HG02571 (cell line): ENCODE measurements around the gene NFATC2.

Experiments
- ATAC-seq: cut with Tn5 transposase; IDR thresholded peaks from one replicate; pipeline ENCODE4 v1.9.1; 2021; ENCODE audit warnings: mild to moderate bottlenecking, moderate library complexity; ENCODE audit not compliant: unreplicated experiment

Gene NFATC2

DNA sequence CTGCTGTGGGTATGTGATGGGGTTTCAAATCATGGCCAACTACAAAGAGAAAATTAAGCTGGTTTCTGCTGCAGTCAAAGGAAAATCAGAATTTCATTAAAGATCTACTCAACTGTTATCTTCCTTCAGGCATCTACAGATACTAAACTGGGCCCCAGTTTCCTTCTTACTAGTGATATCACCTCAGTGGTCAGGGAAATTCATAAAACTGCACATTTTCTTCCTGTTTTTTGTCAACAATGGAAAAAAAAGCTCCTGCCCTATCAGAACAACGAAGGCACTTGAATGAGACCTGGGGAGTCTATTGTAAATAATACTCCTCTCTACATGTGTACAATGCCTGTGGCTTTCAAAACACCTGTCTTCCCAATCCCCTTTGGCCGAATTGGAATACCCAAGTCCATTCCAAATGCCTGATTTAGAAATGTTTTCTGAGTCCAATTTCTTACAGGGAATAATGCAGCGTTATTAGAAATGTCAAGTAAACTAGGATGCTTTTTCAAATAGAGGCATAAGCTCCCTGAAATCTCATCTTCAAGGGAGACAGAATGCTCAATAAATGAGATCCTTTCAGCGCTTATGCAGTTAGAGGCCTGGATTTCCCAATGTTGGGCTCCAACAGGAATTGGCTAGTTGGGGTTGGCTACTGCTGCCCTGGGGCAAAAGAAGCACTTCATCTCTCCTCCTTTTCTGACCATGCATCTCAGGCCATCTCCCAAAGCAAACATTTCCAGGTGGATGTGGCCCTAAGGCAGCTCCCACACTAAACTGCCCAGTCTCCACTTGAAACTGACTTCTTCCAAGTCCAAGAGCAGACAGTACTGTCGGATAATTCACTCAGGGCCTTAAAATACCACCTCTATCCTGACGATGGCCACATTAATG, 143.3 kb downstream of the NFATC2 start:
- no peak for ATAC-seq

DNA sequence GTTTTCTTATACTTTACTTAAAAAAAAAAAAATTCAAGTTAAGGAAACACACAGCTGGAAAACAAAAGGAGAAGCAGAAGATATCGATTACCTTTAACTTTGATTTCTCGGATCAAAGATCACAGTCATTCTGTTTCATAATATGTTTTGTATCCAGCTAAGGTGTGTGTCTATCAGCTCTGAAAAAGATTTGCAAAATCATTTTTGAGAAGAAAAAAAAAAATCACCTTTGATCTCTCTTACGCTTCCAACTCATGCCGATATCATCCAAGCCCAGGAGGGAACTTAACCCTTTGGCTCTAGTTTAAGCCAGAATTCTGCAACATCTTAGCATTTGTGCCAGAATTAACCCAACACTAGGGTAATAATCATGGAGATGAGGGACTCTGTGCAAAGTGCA, 144.0 kb downstream of the NFATC2 start:
- ATAC-seq, result no peak

DNA sequence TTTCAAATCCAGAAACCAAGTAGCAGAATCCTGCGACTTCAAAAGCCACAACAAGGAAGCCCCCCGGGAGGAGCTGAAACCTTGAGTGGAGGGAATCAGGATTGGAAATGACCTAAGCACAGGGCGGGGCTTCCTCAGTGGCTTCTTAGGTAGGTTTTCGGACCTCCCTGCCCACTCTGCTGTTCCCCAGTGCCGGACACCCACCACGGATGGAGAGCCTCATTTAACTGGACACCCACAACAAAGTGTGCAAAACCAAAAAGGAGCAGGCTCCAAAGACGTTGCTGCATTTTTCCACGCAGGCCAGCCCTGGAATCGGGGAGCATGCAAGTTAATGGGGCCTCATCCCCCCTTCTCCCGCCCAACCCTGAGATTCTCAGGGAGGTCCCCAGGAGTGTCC, 144.4 kb downstream of the NFATC2 start:
- no peak for ATAC-seq

DNA sequence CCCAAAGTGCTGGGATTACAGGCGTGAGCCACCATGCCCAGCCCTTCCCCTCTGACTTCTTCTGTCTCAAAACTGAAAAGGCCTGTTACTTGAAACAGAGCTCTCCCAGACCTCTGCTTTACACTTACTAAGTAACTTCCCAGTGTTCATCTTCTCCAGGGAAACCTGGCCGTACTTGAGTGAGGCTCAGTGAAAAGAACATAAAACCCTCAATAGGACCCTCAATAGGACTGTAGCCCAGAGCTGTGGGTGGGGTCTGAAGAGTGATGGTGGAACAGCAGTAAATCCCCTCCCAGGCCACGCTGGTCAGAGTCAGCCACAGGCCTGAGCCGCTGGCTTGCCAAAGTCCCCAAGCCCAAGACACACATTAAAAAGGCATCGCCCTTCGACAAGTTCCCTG, 145.4 kb downstream of the NFATC2 start:
- no peak for ATAC-seq

DNA sequence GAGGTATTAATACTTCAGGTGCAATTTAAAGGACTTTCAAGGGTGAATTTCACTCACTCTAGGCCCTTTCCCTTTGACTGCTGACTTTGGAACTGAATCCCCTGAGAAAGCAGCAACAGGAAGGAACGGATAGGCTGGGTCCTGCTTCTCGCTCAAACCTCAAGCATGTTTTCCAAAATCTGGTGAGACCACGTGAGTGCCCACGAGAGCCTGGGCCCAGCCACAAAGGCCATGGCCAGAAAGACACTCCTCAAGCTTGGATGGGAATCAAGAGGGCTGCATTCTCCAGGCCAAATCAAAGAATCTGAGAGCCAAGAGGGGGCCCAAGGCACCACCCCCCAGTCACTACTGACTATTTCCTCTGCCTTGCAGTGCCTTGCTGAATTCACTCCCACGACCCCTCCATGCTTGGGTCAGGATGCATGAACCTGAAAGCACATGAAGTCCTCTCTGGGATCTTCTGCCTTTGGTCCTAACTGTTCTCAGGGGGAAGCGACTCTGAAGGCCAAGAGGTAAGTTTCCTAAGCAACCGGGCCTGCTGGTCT, 146.1 kb downstream of the NFATC2 start:
- ATAC-seq, result no peak

DNA sequence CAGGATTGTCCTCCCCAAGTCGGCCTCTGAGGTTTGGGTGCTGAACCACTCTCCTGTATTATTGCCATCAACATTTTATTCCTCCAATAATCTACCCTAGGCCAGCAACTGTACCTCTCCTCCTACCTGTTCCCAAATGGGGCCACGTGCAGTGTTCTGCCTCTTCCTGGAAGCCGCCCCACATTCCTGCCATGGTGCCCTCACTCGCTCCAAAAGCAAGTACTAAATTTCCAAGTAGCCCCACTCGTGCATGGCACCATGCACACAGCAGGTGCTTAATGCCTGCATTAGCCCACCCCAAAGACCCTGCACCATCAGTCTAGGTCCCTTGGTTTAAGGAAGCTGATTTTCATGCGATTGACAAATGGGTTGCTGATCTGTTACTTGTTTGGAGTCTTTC, 147.8 kb downstream of the NFATC2 start:
- no peak for ATAC-seq

DNA sequence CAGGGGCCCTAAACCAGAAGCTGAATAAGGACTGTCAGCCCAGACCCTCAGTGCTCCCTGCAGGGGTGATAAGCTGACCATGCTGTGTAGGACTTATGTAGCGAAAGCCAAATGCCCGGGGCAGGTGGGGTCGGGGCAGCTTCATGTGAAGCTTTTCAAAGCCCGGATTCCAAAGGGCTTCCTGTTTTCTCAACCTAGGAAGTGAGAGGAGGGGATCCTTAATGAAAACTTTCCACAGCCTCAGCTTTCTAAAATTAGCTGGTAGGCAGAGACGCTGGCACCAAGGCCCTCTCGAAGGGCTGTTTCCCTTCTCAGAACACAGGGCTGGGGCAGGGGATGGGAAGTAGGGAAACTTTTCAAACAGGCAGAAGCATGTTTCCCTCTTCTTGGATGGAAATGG, 148.9 kb downstream of the NFATC2 start:
- ATAC-seq, result no peak

DNA sequence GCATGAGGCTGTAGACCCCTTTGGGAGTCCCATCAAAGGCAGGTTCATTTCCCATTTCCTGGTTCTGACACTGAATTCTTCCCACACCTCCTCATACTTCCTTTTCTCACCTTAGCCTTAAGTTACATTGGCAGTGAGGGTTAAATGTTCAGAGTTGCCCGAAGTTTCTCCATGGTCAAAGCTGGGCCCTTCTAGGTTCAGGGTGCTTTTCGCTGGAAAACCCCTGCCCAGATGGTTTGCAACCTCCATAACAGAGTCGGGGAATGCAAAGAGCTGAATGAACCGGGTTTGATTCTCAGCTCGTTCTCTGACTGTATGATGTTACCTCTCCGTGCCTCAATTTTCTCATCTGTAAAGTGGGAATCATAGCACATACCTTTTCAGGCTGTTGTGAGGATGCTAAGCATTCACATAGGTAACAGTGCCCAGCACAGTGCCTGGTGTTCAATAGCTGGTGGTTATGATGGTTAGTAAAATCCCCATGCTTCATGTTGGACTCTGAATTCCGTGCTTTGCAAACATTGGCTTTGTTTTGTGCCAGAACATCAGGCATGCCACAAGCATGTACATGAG, 149.8 kb downstream of the NFATC2 start:
- ATAC-seq, result no peak

DNA sequence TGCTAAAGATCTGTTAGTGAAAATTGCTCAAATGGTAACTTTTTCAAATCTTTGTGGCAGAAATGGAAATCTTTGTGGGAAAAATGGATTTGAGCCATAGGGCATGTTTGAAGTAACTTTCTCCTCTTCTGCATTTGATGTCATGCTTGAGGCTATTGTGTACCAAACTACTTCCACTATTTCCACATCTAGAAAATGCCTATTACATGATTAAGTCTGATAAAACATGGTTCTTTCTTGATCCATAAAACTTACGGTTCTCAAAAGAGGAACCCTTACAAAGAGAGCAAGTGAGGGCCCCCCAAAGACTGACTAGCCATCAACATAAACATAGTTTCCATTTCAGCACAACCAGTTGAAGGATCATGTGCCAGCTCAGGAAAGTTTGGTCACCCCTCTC, 150.6 kb downstream of the NFATC2 start:
- no peak for ATAC-seq

DNA sequence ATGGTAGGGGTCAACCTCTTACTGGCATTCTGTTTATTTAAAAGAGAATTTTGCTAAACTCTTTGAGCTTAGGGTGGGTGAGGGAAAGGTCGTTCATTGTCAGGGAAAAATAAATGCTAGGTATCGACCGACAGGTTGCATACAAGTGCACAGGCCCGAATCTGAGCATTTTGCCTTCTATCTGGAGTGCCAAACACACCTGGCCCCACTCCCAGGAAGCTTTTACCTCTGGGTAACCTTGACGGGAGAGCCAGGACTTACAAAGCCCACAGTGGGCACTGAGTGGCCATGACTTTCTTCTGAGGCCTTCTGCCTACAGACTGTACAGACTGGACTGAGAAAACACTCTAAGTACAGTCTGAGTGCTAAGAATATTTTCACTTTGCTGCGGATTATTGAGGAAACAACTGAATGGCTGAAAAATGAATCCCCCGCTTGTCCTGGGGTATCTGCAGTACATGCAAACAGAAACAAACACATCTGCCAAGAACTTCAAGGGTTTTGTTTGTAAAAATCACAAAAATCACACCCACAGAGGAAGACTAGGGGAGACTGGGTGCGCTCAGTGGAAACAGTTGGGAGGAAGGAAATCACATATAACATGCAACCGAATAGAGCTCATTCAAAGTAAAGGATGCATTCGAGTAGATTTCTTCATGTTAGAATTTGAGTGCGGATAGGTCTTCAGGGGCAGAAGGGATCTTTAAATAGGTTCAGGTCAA, 152.8 kb downstream of the NFATC2 start:
- no peak for ATAC-seq

DNA sequence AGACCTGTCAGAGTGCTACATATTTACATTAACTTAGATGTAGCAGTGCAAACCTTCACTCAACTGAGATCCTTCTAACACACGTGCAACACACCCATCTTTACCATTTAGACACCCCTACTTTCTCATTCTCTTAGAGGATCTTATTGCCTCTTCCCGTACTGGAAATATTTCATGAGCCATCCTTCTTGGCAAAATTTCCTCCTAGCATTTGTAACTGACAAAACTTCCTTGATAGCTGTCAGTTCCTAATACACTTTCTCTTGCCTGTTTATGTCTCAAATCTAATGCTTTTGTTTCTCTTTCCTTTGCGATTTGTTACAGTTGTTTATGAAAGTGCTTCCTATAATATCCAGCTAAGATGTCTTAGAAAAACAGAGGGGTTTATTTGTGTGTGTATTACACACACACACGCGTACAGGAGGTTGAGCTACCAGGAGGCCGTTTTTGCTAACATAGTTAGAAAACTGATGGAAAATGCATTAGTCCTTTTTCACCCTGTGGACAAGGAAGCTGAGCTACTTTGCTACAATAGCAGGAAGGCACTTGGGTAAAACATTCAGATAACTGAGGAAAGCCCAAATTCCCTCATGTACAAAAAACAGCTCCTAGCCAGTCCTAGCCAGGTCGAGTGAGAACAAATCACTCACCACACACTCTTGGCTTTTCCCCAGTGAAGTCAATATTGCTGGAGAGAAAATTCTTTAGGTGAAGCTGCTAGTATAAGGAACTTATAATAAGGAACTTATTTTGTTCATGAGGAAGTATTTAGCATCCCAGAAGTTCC, 153.6 kb downstream of the NFATC2 start:
- no peak for ATAC-seq

DNA sequence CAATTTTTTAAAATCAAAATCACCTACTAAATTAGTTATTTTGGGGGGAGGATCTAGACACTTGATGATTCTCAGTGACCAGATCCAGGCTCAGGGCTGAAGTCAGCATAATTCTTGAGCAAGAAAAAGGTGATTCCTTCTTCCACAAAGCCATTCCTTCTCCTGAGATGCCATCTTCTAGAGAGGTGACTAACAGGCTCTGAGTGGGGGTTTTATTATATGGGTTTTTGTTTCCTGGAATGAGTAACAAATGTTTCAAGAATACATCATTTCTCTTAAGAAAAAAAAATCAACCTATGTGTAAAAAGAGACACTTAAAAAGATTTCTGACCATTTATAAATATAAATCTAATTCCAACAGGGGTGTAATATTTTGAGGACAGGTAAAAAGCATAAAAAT, 154.3 kb downstream of the NFATC2 start:
- ATAC-seq, result no peak

DNA sequence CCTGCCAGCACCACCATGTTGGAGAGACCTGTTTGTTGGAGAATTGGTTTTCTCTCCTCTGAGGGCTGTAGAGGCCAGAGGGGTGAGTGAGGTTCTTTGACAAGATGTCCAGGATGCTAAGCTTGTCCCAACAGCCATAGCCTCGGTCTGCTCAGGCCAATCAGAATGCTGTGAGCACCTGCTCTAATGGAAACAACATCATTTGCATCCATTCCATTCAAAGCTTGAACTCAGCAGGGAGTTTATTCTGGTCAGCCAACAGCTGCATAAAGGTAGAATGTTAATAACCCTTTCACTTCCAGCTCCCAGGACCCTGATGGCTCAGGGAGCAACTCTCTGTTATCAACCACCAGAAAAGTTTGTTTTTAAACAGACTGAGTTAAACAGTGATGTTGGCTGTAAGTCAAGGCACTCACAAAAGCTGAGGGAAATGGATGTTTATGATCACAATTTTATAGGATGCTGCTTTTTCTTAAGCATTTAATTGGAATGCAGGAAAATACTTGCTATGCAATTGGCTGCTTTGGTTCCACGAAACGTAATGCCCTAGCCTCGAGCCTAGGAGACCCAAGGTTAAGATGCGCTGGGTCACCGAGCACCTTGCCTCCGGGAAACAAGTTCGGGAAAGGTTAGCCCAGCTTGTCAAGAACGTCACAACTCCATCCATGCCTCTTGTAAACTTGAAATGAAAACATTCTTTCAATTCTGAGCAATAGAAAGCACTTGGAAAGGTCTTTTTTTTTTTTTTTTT, 155.2 kb downstream of the NFATC2 start:
- ATAC-seq, result no peak

DNA sequence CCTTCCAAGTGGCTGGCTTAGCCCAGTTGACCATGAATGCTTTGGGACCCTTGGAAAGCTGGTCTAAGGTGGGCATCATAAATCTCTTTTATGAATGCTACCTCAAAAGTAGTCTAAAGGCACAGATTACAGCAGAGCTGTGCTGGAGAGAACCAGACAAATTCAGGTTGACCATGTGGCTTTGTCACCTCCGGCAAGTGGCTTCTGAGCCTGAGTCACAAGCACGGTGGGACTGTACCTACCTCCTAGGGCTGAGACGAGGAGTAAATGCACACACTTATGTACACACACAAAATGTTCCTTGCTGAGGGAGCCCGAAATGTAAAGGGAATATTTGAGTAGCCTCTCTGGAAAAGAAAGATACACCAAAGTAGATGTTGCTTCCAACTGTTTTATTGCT, 155.9 kb downstream of the NFATC2 start:
- no peak for ATAC-seq

DNA sequence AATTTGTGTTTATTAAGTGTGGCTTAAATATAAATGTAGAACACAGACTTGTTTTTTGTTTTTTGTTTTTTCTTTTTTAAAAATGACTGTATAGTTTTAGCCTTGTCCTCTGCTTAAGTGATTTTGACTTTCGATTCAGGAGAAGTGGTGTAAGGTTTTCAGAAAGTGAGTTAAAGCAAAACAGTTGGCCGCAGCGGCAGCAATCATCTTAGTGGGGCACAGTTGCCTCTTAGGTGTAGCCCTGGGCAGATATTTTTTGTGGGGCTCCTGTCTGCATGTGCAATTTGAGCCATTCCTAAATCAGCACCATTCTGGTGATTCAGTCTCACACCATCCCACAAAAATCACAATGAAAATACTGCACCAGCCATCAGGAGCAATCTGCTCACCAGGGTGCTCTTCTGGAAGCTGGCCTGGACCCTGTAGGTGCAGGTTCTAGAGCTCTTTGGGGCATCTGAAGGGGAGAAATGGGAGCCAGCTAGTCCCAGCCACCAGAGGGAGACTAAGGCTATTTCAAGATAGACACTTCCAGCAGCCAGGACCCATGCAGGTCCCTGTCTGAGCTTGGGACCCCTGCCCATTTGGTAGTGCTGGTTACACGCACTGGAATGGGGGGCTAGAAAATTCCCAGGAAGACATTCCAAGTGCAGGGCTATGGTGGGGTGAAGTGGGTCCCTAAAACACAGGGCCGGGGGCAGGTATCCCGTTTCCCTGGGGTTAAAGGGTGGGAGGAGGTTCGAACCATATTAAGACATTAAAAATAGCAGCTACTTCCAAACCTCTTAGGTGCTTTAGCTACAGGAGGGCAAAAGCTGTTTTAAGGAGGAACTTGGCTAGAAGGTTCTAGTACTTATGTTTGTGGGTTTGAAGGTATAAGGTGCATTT, 156.6 kb downstream of the NFATC2 start:
- no peak for ATAC-seq

DNA sequence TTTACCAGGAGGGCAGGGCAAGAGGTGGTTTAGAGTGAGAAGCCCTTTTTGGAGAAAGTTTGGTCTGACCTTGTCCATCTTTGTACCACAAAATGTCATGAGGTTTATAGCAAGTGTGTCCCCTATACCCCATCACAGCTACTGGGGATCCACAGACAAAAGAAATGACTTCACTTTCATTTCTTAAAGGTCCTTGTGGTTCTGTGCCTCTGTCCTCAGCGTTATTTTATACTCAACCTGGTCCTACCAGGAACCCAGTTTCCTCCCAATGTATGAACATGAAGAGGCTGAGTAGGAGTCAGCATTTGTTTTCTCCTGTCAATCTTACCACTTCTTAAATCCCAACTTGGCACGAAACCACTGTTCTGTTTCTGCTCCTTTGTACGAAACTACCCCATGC, 157.6 kb downstream of the NFATC2 start:
- ATAC-seq, result no peak

DNA sequence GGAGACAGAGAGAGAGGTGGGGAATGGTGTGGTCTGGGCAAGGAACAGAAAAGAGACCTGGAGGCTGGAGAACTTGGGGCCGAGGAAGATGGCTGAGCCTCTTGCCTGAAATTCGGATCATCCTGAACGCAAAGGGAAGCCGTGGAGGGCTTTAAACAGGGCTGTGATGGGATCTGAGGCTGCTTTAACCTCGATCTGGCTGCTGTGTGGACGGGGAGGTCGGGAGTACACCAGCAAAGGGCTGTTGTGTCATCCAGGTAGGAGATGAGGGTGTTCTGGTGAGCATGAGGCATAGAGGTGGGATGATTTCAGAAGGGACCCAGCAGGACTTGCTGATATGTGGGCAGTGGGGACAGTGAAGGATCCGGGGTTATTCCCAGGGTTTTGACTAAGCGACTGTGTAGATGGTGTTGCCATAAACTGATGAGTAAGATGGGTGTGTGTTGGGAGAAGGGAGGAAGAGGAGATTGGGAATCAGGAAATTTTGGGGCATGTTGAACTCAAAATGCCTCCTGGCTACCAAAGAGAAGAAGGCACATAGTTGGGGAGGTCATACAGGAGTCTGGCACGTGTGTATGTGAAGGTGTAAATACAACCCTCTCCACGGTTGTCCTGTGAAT, 158.5 kb downstream of the NFATC2 start:
- no peak for ATAC-seq

DNA sequence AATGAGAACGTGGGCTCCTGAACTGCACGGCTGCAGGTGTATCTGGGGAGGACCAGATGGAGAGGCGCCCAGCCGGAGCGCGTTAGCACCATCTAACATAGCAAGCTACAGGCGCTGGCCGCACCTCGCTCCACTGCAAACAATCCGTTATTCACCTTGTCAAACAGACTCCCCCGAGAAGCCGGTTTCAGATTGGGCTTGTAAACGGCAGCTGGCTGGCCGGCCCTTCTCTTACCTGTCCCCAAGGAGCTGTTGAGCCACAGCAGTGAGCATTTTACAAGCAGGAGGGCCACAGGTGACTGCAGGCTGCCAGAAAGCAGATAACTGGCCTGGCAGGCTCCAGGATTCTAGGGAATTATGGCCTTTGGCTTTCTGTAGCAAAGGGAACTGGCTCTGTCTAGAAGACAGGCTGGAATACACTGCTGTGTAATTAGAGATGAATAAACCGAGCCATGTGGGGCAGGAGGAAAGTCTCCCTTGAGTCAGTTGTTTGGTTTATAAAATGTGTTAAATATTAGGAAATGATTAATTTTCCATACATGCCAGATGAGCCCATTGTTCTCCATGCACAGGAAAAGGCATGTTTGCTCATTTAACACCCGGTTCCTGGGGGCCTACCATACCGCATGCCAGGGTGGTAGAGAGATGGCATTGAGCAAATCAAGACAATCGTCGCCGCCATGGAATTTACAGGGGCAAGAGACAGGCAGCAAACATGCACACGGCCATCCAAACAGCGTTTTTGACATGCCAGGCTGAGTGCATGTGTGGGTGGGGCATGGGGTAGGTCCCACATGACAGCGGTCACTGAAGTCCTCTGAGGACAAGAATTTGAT, 159.3 kb downstream of the NFATC2 start:
- no peak for ATAC-seq
